BJ (cell line): ENCODE measurements around the gene LRRK2. TPM values are rescaled to one million over a fixed set of nuclear protein-coding genes. Genes with fewer than 3 reads are reported as not detected.

ENCODE experiments used
- CTCF ChIA-PET: fragments of 350-600 bp; formaldehyde crosslinking; extraction: SDS; loops from one replicate; lab custom pipeline; 2021; ENCODE audit warnings: antibody characterized with exemption, inconsistent platforms; lab: Yijun Ruan, JAX
- POLR2A ChIA-PET: fragments of 300-600 bp; sonication (Branson Sonifier 250); formaldehyde crosslinking; extraction: SDS; loops from one replicate; lab custom pipeline; 2021; ENCODE audit warnings: antibody characterized with exemption; lab: Charles Lee
- DNase-seq: peaks from one replicate; pipeline ENCODE4 v3.0.0-alpha.2; 2011; ENCODE audit warnings: low read depth
- H3K27me3 ChIP-seq: 2 replicates; pipeline ENCODE4 v1.6.0; 2011; ENCODE audit warnings: low read length; ENCODE audit not compliant: control insufficient read depth, insufficient read depth
- H3K36me3 ChIP-seq: 2 replicates; pipeline ENCODE4 v1.5.1; 2011; ENCODE audit warnings: low read length; ENCODE audit not compliant: control insufficient read depth, insufficient read depth
- H3K4me3 ChIP-seq: 2 replicates; pipeline ENCODE4 v1.5.1; 2011; ENCODE audit warnings: low read depth, mild to moderate bottlenecking, control low read depth, low read length
- polyA plus RNA-seq: library from polyadenylated mRNA; depleted of rRNA; stranded (reverse); fragments of >200 nt; gene quantifications from 2 replicates; pipeline ENCODE4 v1.2.3, GENCODE V29; 2011
- TF ChIP-seq, protein P1 (sequence below): IDR thresholded peaks from 2 replicates; pipeline ENCODE4 v1.5.1; 2011; ENCODE audit warnings: low read depth, mild to moderate bottlenecking, control low read depth, inconsistent platforms, low read length, moderate library complexity; ENCODE audit not compliant: insufficient read depth

LRRK2 gene
- polyA plus RNA-seq, 1 experiment: 1.5 TPM

DNA sequence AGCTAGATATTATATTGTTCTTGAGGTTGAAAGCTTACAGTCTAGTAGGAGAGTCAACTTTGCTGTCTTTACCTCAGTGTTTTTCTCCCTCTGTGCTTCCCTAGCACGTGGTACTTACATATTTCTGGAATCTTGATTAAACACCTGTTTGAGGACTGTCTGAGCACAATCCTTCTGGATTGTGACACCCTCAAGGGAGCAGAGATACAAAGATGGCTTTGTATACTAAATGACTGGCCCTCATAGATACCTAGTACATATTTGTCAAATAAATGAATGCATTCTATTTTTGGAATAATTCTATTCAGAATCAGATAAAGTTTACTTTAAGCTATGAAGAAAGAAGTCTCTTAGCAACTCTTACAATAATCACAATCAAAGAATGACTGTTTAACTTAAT is 113.3 kb downstream of the LRRK2 start:
- ChIA-PET CTCF (interaction anchor here (1.0 to 1.3 kb wide), 4 partner anchors 12 to 146 kb away, joined by 3 read pairs; no protein-coding TSS in a partner anchor), POLR2A (no interaction called here)
- Histone ChIP-seq H3K36me3 (no peaks in the 10 kb centered on the region), H3K27me3 (no peaks in the 10 kb centered on the region), H3K4me3 (no peak overlapping the region)
- TF ChIP-seq, protein P1, sequence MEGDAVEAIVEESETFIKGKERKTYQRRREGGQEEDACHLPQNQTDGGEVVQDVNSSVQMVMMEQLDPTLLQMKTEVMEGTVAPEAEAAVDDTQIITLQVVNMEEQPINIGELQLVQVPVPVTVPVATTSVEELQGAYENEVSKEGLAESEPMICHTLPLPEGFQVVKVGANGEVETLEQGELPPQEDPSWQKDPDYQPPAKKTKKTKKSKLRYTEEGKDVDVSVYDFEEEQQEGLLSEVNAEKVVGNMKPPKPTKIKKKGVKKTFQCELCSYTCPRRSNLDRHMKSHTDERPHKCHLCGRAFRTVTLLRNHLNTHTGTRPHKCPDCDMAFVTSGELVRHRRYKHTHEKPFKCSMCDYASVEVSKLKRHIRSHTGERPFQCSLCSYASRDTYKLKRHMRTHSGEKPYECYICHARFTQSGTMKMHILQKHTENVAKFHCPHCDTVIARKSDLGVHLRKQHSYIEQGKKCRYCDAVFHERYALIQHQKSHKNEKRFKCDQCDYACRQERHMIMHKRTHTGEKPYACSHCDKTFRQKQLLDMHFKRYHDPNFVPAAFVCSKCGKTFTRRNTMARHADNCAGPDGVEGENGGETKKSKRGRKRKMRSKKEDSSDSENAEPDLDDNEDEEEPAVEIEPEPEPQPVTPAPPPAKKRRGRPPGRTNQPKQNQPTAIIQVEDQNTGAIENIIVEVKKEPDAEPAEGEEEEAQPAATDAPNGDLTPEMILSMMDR: no peak
- no peak for DNase-seq

DNA sequence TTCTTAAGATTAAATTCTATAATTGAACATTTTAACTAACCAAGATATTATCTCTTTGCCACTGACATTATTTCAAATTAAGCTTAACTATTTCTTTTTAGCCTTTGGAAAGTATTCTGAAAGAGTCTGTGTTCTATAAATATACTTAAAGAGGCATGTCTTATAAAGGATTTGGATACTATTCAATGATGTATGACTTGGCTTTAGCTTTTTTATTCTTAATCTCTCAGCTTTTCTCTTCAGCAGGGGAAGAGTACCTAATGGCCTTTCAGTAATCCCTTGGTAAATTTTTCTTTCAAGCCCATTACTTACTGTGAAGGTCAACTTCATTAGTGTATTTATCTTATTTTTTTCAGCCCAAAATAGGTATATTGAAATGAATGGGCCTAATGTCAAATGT is 113.8 kb downstream of the LRRK2 start:
- ChIA-PET POLR2A (no interaction called here), CTCF (interaction anchor here (1.0 to 1.3 kb wide), 3 partner anchors 12 to 34 kb away, joined by 3 read pairs; no protein-coding TSS in a partner anchor)
- TF ChIP-seq, protein P1: no peak
- no peaks in the 10 kb centered on the region for H3K27me3 ChIP-seq
- H3K36me3 ChIP-seq: no peaks in the 10 kb centered on the region
- DNase-seq: no peak
- no peak overlapping the region for H3K4me3 ChIP-seq

GRCh38 chr12:40342010-40342409 is 117.2 kb downstream of the LRRK2 start:
- Histone ChIP-seq H3K36me3 (no peaks in the 10 kb centered on the region), H3K4me3 (no peak overlapping the region), H3K27me3 (no peaks in the 10 kb centered on the region)
- ChIA-PET CTCF (interaction anchor here (0.7 kb wide), 1 partner anchor 15 kb away, joined by 3 read pairs; no protein-coding TSS in a partner anchor), POLR2A (no interaction called here)
- TF ChIP-seq, protein P1: no peak
- DNase-seq: no peak

GRCh38 chr12:40343124-40343523 is 118.3 kb downstream of the LRRK2 start:
- Histone ChIP-seq H3K4me3 (no peak overlapping the region), H3K27me3 (no peaks in the 10 kb centered on the region), H3K36me3 (no peaks in the 10 kb centered on the region)
- TF ChIP-seq, protein P1: no peak
- DNase-seq: no peak
- POLR2A ChIA-PET: no interaction called here
- CTCF ChIA-PET: no interaction called here

DNA sequence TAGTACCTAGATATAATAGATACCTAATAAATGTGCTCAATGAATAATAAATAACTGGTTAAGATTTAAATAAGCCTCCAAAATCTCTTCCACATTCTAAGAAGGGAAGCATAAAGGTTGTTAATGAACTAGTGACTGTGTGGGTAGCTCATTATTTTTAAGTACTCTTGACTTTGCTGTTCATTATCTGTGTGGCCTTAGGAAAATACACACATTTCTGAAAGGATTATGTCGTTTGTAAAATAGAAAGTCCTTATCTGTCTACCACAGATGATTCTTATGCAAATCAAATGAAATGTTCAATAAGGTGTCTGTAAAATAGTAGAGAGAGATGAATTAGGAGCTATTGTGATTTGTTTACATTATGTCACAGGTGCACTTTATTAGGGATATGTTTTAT is 119.5 kb downstream of the LRRK2 start:
- CTCF ChIA-PET: interaction anchor here (1.0 kb wide), 1 partner anchor 9 kb away, joined by 3 read pairs; no protein-coding TSS in a partner anchor
- H3K36me3 ChIP-seq: no peaks in the 10 kb centered on the region
- no peak overlapping the region for H3K4me3 ChIP-seq
- no peak for DNase-seq
- TF ChIP-seq, protein P1: no peak
- no peaks in the 10 kb centered on the region for H3K27me3 ChIP-seq
- POLR2A ChIA-PET: no interaction called here
